K562 (cell line): ENCODE measurements around the gene NTSR1. TPM values are rescaled to one million over a fixed set of nuclear protein-coding genes. Genes with fewer than 3 reads are reported as not detected.

Experiments used
- ATAC-seq: fragments of 200-7000 bp; cut with Tn5 transposase; 3 replicates; pipeline ENCODE4 v1.9.1; 2020; ENCODE audit warnings: moderate library complexity
- BruUV-seq: library from RNA; stranded (reverse); fragments of 400-500 nt; replicated peaks from 2 replicates; lab custom pipeline; 2021; lab: Mats Ljungman, UMichigan
- CTCF ChIA-PET: fragments of 300-600 bp; formaldehyde crosslinking; extraction: SDS; loops from one replicate; lab custom pipeline; 2021; ENCODE audit warnings: low intra/inter-chr PET ratio; lab: Yijun Ruan, JAX
- POLR2A ChIA-PET: fragments of 300-600, 350-650 bp; sonication (Branson Sonifier 250); formaldehyde crosslinking; extraction: SDS; loops from one replicate; lab custom pipeline; 2021; ENCODE audit warnings: antibody characterized with exemption, inconsistent platforms; lab: Yijun Ruan, JAX
- DNase-seq, 4 experiments: peaks; one replicate each; pipeline versions ENCODE4 v3.0.0 to v3.0.0-alpha.2; 2011 to 2018; ENCODE audit warnings: low spot score in 3 of 4, mixed read lengths in 3 of 4; ENCODE audit errors: extremely low read depth in 1 of 4
- FAIRE-seq: peaks from 2 replicates; lab custom pipeline; 2011; peaks lifted over from hg19 to GRCh38; lab: Jason Lieb, UNC
- H2AFZ ChIP-seq: 2 replicates; pipeline ENCODE4 v1.6.0; 2011; ENCODE audit warnings: low read depth, low read length, control low read depth, inconsistent platforms
- H3K27ac ChIP-seq: fragments of 200-600 bp; 3 replicates; pipeline ENCODE4 v1.8.0; 2011; ENCODE audit warnings: low read depth, mild to moderate bottlenecking, control low read depth, inconsistent platforms, low read length, moderate library complexity, mixed read lengths; ENCODE audit errors: extremely low read depth
- H3K27me3 ChIP-seq, 2 experiments: fragments of 300-600 bp in 1 of 2; 2 replicates in 1 of 2; 3 replicates in 1 of 2; pipeline versions ENCODE4 v1.6.0 to v1.8.0; 2011; ENCODE audit warnings: inconsistent platforms in 2 of 2, low read length in 2 of 2, mild to moderate bottlenecking in 1 of 2, mixed read lengths in 1 of 2, moderate library complexity in 1 of 2; ENCODE audit not compliant: control insufficient read depth in 2 of 2, insufficient read depth in 2 of 2
- H3K36me3 ChIP-seq: fragments of 300-600 bp; 3 replicates; pipeline ENCODE4 v1.8.0; 2011; ENCODE audit warnings: mild to moderate bottlenecking, low read length, inconsistent platforms; ENCODE audit not compliant: control insufficient read depth, insufficient read depth
- H3K4me1 ChIP-seq, 2 experiments: fragments of 200-600 bp in 1 of 2; replicated peaks in 1 of 2; 2 replicates in 1 of 2; 3 replicates in 1 of 2; pipeline versions ENCODE4 v1.5.1 to v1.8.0; 2011; ENCODE audit warnings: inconsistent platforms in 2 of 2, low read length in 2 of 2, mild to moderate bottlenecking in 1 of 2, mixed read lengths in 1 of 2, moderate library complexity in 1 of 2; ENCODE audit not compliant: control insufficient read depth in 2 of 2, insufficient read depth in 2 of 2
- H3K4me2 ChIP-seq: 2 replicates; pipeline ENCODE4 v1.6.1; 2011; ENCODE audit warnings: low read length, control low read depth, inconsistent platforms, mixed read lengths; ENCODE audit not compliant: insufficient read depth
- H3K4me3 ChIP-seq: fragments of 200-600 bp; sonication (generic), shearing (Covaris generic); 2 replicates; pipeline ENCODE4 v1.5.1; 2016; ENCODE audit warnings: control low read depth, inconsistent platforms
- H3K79me2 ChIP-seq: fragments of 200-600 bp; 3 replicates; pipeline ENCODE4 v1.8.0; 2011; ENCODE audit warnings: low read length, inconsistent platforms; ENCODE audit not compliant: control insufficient read depth, insufficient read depth
- H3K9ac ChIP-seq, 2 experiments: 2 replicates each; pipeline versions ENCODE4 v1.6.0 to v1.6.1; 2011; ENCODE audit warnings: low read depth in 2 of 2, low read length in 2 of 2, control low read depth in 1 of 2, inconsistent platforms in 1 of 2, mild to moderate bottlenecking in 1 of 2, mixed read lengths in 1 of 2; ENCODE audit not compliant: insufficient read depth in 1 of 2
- H3K9me1 ChIP-seq: one replicate; pipeline ENCODE4 v1.6.0; 2011; ENCODE audit warnings: inconsistent platforms, mild to moderate bottlenecking, low read length, moderate library complexity; ENCODE audit not compliant: control insufficient read depth, insufficient read depth
- H3K9me3 ChIP-seq: replicated peaks from 2 replicates; pipeline ENCODE4 v1.5.1; 2011; ENCODE audit warnings: low read depth, low read length, inconsistent platforms; ENCODE audit not compliant: control insufficient read depth, insufficient read depth
- H4K20me1 ChIP-seq: replicated peaks from 2 replicates; pipeline ENCODE4 v1.6.1; 2011; ENCODE audit warnings: low read length, inconsistent platforms, mixed read lengths; ENCODE audit not compliant: control insufficient read depth, insufficient read depth
- DMBX1 ChIP-seq: fragments of 250-450 bp; sonication (Bioruptor Pico); IDR thresholded peaks from 2 replicates; pipeline ENCODE4 v1.8.0; 2022; ENCODE audit warnings: inconsistent platforms, mild to moderate bottlenecking, moderate library complexity, borderline replicate concordance
- POLR2G ChIP-seq: fragments of 200-400 bp; formaldehyde crosslinking; IDR thresholded peaks from 2 replicates; pipeline ENCODE4 v1.6.1; 2017; ENCODE audit warnings: low read depth, mild to moderate bottlenecking, antibody characterized with exemption, low read length, moderate library complexity
- PTTG1 ChIP-seq: fragments of 450-650 bp; IDR thresholded peaks from 2 replicates; pipeline ENCODE4 v1.6.1; 2016; ENCODE audit warnings: low read depth, mild to moderate bottlenecking, missing genetic modification characterization, missing compliant biosample characterization
- WGBS: fragments of 100-300 bp; shearing (Covaris generic); methylation state at CpG from one replicate; pipeline ENCODE4 v1.1.6; 2016; ENCODE audit warnings: low coverage, mixed read lengths; ENCODE audit not compliant: insufficient coverage; ENCODE audit errors: missing lambda C conversion rate; 5-methylcytosine and 5-hydroxymethylcytosine counted together
- in situ Hi-C: fragments of 300-500 bp; cut with MboI; formaldehyde crosslinking; loops from 4 replicates; pipeline ENCODE4 v1.15.0; 2018; ENCODE audit warnings: inconsistent platforms, mixed read lengths
- intact Hi-C: fragments of 100-400 bp; cut with micrococcal nuclease; formaldehyde crosslinking; loops from 2 replicates; pipeline ENCODE4 v1.14.2; 2022
- polyA plus RNA-seq, 8 experiments: library from polyadenylated mRNA; depleted of rRNA in 4 of 8; stranded (reverse) in 5 of 8; unstranded in 3 of 8; fragments of >200 nt; fragmentation: Nextera tagmentation in 2 of 8; fragmentation: Illumina TruSeq in 1 of 8; extraction: Ambion mirVana in 2 of 8; extraction: Trizol in 1 of 8; gene quantifications; 2 replicates each; pipeline versions ENCODE4 v1.2.1 to v1.2.3, GENCODE V29; 2011 to 2014; ENCODE audit warnings: inconsistent platforms in 1 of 8, missing spikeins in 1 of 8
- total RNA-seq, 7 experiments: library from RNA; depleted of rRNA in 6 of 7; stranded (reverse); fragments of >200 nt in 6 of 7; fragmentation: Illumina TruSeq in 2 of 7; extraction: Trizol in 2 of 7; gene quantifications; 2 replicates each; pipeline versions ENCODE4 v1.2.1 to v1.2.3, GENCODE V29; 2011 to 2021; ENCODE audit warnings: low replicate concordance in 1 of 7
- TF ChIP-seq, protein P1 (sequence below), 2 experiments: IDR thresholded peaks; 2 replicates each; pipeline ENCODE4 v1.6.1; 2011; ENCODE audit warnings: borderline replicate concordance in 1 of 2, control low read depth in 1 of 2, low read depth in 1 of 2, low read length in 1 of 2, mild to moderate bottlenecking in 1 of 2, mixed read lengths in 1 of 2, moderate library complexity in 1 of 2; ENCODE audit not compliant: insufficient read depth in 1 of 2, insufficient read length in 1 of 2, poor library complexity in 1 of 2, severe bottlenecking in 1 of 2; ENCODE audit errors: extremely low read depth in 1 of 2

The NTSR1 gene
- total and polyA plus RNA-seq, 9 of the 15 experiments (the other 6 are each of a cell fraction or from before 2014, with no cell fraction given), result 0.04 to 0.40 (median 0.13) TPM; not detected in 3

DNA sequence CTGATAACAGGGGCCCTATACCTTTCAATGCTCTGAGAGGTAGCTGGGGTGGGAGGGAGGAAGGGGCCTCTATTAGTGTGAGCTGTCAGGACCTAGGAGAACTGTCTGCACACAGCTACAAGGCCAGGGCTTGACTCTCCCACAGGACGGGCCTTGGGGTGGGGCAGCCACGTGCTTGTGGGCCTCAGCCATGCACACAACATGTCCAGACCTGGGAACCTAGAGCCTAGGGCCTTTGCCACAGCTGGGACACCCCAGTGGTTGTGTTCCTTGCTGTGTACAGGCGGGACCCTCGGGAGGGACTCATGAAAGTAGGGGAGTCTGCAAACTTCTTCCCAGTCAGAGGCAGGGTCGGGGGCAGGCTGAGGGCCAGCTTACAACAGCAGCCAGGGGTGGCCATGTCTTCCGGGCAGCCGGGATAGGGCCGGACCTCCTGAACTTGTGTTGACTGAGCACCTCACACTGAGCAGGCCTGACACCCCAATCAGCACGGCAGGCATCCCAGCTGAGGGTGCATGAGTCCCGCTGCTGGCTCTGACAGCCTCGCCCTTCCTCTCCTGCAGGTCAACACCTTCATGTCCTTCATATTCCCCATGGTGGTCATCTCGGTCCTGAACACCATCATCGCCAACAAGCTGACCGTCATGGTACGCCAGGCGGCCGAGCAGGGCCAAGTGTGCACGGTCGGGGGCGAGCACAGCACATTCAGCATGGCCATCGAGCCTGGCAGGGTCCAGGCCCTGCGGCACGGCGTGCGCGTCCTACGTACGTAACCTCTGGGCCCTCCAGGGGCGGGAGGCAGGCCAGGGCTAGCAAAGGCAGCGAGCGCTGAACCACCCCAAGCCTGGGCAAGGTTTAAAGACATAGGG is 45.7 kb downstream of the NTSR1 start:
- ATAC-seq (no peak), FAIRE-seq (no peak), DNase-seq (no peak)
- no TSS peak for BruUV-seq
- Histone ChIP-seq H2AFZ (no peak overlapping the region), H3K79me2 (no peaks in the 10 kb centered on the region), H3K27ac (no peak overlapping the region), H3K36me3 (no peaks in the 10 kb centered on the region), H4K20me1 (peaks cover 10% of the 10 kb centered on the region), H3K4me1 (peaks cover 6 to 36% of the 10 kb centered on the region in 2 experiments; a peak in 4 of 5 replicates), H3K9ac (0 out of 4 replicates have a peak overlapping the region, but pooled peaks of 1 of the 2 experiments have one; percentile 9), H3K4me2 (no peak overlapping the region), H3K27me3 (peaks cover 8 to 25% of the 10 kb centered on the region in 2 experiments; a peak in 4 of 5 replicates), H3K4me3 (no peak overlapping the region), H3K9me1 (peaks cover 3% of the 10 kb centered on the region), H3K9me3 (no peaks in the 10 kb centered on the region)
- in situ Hi-C loops, result no loop called here
- POLR2A ChIA-PET, result interaction anchor here (0.6 to 0.9 kb wide), 2 partner anchors 9 to 177 kb away, joined by 3 read pairs; no protein-coding TSS in a partner anchor
- CTCF ChIA-PET, result no interaction called here
- WGBS, result 27% methylated on average over 26 of the region's 31 CpGs
- TF ChIP-seq PTTG1 (tag), result no peak
- TF ChIP-seq, protein P1, sequence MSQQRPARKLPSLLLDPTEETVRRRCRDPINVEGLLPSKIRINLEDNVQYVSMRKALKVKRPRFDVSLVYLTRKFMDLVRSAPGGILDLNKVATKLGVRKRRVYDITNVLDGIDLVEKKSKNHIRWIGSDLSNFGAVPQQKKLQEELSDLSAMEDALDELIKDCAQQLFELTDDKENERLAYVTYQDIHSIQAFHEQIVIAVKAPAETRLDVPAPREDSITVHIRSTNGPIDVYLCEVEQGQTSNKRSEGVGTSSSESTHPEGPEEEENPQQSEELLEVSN (IDR thresholded peaks at IDR 0.05; ENCODE audit: borderline replicate concordance in 1 of 2, extremely low read depth in 1 of 2, insufficient read depth in 1 of 2, insufficient read length in 1 of 2, low read depth in 1 of 2, low read length in 1 of 2, poor library complexity in 1 of 2, severe bottlenecking in 1 of 2), result peak in 1 of 2 experiments; percentile 31
- peak; percentile 57 for TF ChIP-seq POLR2G
- TF ChIP-seq DMBX1, result no peak
- intact Hi-C loops, result no loop called here
